Fibroblast of skin of back (primary cell): Measurements from ENCODE around the gene ODC1.

Experiments used
- DNase-seq: peaks from one replicate; pipeline ENCODE4 v3.0.0-alpha.2; 2013

The ODC1 gene

GRCh38 chr2:10433264-10433946, 14.7 kb downstream of the ODC1 start:
- DNase-seq = no peak

- no peak for DNase-seq
Measured at GRCh38 chr2:10432311-10433181, 15.6 kb downstream of the ODC1 start.

DNA sequence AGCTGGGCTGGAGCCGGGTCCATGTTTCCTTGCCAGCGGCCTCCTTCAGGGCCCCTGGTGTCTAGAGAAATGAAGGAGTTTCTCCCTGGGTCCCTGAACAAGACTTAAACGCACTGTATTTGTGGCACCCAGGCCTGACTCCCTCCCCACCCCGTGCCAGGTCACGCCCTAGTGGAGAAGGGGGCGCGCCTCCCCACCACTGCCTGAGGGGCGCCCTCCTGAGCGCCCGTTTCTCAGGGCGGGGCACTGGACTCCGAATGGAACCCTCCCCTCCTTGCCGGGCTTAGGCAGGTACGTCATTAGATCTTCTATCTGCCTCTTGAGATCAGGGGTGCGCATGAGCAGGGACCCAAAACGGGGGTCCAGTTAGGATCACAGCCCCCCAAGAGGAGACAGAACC, 16.3 kb downstream of the ODC1 start:
- no peak for DNase-seq

- DNase-seq = no peak
Measured at GRCh38 chr2:10430886-10431622, 17.1 kb downstream of the ODC1 start.

- DNase-seq = no peak
Measured at GRCh38 chr2:10428924-10429323, 19.2 kb downstream of the ODC1 start.

GRCh38 chr2:10428355-10428754, 19.8 kb downstream of the ODC1 start:
- no peak for DNase-seq

DNA sequence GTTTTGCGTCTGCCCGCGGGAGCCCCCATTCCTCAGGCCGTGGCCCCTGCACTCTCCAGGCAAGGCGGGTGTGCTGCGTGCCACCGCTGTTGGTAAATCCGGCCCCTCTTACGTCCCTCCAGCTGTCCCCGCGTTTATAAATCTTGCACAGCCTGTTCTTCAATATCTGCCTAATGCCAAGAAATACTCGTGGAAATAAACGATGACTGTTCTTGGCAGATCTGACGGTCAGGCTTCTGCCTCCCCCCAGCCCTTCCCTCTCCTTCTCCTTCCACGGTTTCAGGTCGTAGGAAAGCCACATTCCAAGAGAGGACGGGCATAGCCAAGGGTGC, 20.5 kb downstream of the ODC1 start:
- DNase-seq = no peak

DNA sequence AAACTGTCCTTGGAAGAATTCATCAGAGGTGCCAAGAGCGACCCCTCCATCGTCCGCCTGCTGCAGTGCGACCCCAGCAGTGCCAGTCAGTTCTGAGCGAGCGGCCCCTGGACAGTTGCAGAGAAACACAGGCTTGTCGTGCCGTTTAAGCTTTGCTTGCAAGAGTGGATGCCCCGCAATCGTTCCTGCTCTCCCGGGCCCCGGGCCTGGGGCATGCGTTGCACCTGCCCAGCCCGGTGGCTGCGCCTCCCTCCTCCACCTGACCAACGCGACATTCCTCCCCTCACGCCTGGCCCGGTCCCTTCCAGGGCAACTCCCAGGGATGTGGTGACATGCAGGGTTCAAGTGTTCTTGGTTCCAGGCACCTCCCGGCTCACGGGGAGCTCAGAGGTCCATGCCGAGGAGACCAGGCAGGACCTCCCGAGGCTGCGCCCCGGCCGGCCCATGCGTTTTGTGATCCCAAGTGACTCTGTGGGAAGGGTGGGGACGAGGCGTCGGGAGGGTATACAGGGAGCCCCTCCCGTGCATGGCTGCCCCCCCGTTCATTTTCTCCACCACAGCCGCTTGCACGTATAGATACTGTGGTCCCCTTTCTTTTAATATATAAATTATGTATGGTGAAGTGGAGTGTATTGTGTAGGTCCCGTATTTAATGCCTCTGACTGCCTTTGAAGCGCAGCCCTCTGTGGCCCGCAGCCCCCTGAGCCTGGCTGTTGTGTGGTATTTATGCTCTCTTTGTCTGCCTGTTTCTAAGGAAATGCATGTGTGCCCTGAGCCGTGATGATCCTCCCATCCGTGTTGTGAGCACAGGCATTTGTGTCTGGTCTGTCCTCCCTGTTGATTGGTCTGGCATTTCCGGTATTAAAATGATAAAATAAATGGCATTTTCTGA, 21.2 kb downstream of the ODC1 start:
- DNase-seq = peak; percentile 23

DNA sequence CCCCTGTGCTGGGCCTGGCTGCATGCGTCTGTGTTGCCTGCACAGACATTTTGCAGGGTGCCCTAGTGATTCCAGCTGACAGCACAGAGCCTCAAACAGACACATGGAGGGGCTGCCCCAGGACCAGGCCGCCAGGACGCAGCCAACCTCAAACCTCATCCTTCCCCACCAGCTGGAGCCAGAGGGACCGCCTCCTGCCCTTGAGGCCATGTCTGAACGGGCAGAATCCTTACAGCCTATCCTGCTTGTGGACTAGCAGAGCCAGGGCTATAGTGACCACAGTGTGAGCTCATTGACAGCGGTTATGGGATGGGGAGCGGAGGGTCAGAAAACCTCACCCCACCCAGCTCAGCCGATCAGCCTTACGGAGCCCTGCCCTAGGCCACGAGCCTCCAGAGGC, 22.4 kb downstream of the ODC1 start:
- DNase-seq = no peak

GRCh38 chr2:10424916-10425505, 23.1 kb downstream of the ODC1 start:
- DNase-seq = no peak

- DNase-seq = peak; percentile 96
Measured at GRCh38 chr2:10424051-10424450, 24.1 kb downstream of the ODC1 start.

GRCh38 chr2:10423400-10423774, 24.7 kb downstream of the ODC1 start:
- DNase-seq = no peak

- no peak for DNase-seq
Measured at GRCh38 chr2:10422732-10423399, 25.3 kb downstream of the ODC1 start.

DNA sequence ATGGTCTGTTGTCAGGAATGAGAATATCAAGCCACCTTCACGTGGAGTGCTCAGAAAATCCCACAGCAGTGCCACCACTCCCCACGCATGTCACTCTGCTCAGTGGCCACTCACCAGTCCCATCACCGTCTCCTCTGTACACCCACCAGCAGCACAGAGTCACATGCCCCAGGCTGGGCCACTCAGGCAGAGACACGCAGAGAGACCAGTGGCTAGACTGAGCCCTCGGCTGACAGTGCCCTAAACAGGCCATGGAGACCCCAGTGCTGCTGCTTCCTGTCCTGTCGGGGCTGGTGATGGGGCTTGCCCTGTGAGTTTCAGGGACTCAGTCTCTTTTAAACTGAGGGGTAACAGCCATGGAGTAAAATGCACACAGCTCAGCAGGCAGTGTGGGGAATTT, 25.9 kb downstream of the ODC1 start:
- DNase-seq = no peak

DNA sequence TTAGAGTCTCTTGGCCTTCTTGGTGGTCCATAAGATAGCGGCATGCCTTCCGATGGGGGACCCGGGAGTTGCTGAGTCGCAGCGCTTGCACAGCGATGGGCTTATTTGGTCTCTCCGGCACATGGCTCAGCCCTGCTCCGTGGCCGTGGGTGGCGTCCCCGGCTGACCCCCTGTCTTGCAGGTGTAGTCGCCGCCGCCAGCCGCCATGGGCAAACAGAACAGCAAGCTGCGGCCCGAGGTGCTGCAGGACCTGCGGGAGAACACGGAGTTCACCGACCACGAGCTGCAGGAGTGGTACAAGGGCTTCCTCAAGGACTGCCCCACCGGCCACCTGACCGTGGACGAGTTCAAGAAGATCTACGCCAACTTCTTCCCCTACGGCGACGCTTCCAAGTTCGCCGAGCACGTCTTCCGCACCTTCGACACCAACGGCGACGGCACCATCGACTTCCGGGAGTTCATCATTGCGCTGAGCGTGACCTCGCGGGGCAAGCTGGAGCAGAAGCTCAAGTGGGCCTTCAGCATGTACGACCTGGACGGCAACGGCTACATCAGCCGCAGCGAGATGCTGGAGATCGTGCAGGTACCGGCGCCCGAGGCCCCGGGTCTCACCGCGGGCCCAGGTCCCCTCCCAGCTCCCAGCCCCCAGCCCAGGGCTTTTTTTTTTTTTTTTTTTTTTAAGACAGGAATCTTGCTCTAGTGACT, 28.4 kb downstream of the ODC1 start:
- no peak for DNase-seq

DNA sequence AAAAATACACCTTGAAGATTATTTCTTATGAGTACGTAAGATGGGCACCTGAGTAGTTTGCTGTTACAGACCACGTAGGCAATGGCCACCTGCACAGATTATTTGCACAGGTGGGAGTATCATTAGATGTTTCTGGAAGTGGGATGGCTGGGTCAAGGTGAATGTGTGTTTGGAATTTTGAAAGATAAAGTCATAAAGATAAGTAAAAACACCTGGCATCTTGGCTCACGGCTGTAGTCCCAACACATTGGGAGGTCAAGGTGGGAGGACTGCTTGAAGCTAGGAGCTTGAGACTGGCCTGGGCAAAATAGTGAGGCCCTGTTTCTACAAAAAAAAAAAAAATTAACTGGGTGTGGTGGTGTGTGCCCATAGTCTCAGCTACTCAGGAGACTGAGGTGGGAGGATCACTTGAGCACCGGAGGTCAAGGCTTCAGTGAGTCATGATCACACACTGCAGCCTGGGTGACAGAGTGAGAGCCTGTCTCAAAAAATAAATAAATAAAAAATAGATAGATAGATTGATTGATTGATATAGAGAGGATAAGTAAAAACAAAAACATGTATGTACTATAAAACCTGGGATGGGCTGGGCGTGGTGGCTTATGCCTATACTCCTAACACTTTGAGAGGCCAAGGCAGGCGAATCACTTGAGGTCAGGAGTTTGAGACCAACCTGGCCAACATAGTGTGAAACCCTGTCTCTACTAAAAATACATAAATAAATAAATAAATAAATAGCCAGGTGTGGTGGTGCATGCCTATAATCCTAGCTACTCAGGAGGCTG, 30.4 kb downstream of the ODC1 start:
- DNase-seq = no peak

GRCh38 chr2:10415640-10416039, 32.5 kb downstream of the ODC1 start:
- DNase-seq = no peak

DNA sequence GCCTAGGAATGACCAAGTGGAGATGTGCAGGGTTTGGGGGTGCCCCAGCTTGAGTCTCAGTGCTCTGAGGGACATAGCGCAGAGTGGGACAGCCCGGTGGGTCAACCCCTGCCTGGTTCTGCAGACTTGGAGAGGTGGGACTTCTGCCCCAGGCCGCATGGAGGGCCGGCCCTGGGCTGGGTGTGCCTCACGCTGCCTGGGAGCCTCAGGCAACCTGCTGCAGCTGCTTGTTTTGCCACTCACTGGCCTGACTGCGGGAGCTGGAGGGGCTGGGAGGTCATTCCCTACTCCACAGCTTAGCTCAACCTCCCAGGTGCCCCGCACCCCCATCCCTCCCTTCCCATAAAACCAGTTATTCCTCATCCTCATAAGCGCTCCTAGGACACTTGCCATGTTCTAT, 33.1 kb downstream of the ODC1 start:
- DNase-seq = no peak

- no peak for DNase-seq
Measured at GRCh38 chr2:10414591-10414990, 33.5 kb downstream of the ODC1 start.

DNA sequence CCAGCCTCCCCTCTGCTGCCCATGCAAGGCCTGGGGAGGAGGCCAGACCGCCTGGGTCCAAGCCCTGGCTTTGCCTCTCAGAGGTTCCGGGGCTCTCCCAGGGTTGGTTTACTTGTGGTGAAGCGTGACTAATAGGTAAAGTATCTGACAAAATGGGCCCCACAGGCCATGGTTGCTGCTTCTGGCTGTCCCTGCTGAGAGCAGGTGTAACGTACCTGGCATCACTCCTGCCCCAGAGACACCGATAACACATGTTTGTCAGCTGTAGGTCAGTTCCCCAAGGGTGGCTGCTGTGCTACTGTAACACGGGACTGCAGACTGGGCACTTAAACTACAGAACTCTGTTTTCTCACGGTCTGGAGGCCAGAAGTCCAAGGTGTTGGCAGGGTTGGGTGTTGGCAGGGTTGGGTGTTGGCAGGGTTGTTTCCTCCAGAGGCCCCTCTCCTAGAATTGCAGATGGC, 34.1 kb downstream of the ODC1 start:
- peak; percentile 47 for DNase-seq
